Stimulated activated CD8-positive, alpha-beta memory T cell treated with anti-CD3 and anti-CD28 coated beads, Interleukin-7, amount 100 ng/mL, for 4 hours (primary cell): ENCODE measurements around the gene EHBP1L1.

ENCODE experiments used
- DNase-seq, 2 donors: peaks; one replicate each; pipeline ENCODE4 v3.0.0-alpha.2; 2020; ENCODE audit warnings: low read depth in 2 of 2

The EHBP1L1 gene

GRCh38 chr11:65595131-65595530 lies 19.3 kb downstream of the EHBP1L1 start:
- no peak for DNase-seq

GRCh38 chr11:65595543-65596281 lies 19.9 kb downstream of the EHBP1L1 start, which contains the start of gene KCNK7:
KCNK7 (minus strand) TSS chr11:65595800; CDS start chr11:65595772, 28 bp downstream.
- no peak for DNase-seq

GRCh38 chr11:65596520-65596919 lies 20.7 kb downstream of the EHBP1L1 start:
- no peak for DNase-seq

GRCh38 chr11:65598258-65598699 lies 22.4 kb downstream of the EHBP1L1 start:
- DNase-seq = no peak

GRCh38 chr11:65599216-65599954 lies 23.5 kb downstream of the EHBP1L1 start:
- DNase-seq = no peak

GRCh38 chr11:65599955-65600246 lies 24.0 kb downstream of the EHBP1L1 start:
- DNase-seq = no peak

GRCh38 chr11:65604258-65604657 lies 28.4 kb downstream of the EHBP1L1 start:
- DNase-seq = no peak

GRCh38 chr11:65606876-65607613 lies 31.2 kb downstream of the EHBP1L1 start:
- DNase-seq = no peak

GRCh38 chr11:65607614-65608426 lies 32.0 kb downstream of the EHBP1L1 start:
- no peak for DNase-seq

- DNase-seq = no peak
Measured at GRCh38 chr11:65609229-65609628, 33.4 kb downstream of the EHBP1L1 start.

- no peak for DNase-seq
Measured at GRCh38 chr11:65609665-65610064, 33.8 kb downstream of the EHBP1L1 start.

- DNase-seq = no peak
Measured at GRCh38 chr11:65610404-65610803, 34.6 kb downstream of the EHBP1L1 start.

- no peak for DNase-seq
Measured at GRCh38 chr11:65611028-65611757, 35.3 kb downstream of the EHBP1L1 start.

GRCh38 chr11:65611758-65612603 lies 36.1 kb downstream of the EHBP1L1 start:
- no peak for DNase-seq

- no peak for DNase-seq
Measured at GRCh38 chr11:65612691-65613090, 36.8 kb downstream of the EHBP1L1 start.

GRCh38 chr11:65613091-65613928 lies 37.5 kb downstream of the EHBP1L1 start:
- no peak for DNase-seq

GRCh38 chr11:65615229-65615949 lies 39.5 kb downstream of the EHBP1L1 start, which contains the start of gene PCNX3:
PCNX3 (plus strand) TSS chr11:65615776; CDS start chr11:65616312, 536 bp downstream.
- peak; percentile 100 for DNase-seq

GRCh38 chr11:65615950-65616574 lies 40.2 kb downstream of the EHBP1L1 start:
- peak in 1 of 2 donors; percentile 45 for DNase-seq
